Fibroblast of skin of back (primary cell): ENCODE results near the gene KPNA1.
"Not testable (repeated sequence)": the region's sequence is repeated elsewhere in the genome, so short reads cannot be mapped to it uniquely, and the experiment has no call there.

Experiments used
- DNase-seq: peaks from one replicate; pipeline ENCODE4 v3.0.0-alpha.2; 2013

KPNA1 gene

GRCh38 chr3:122469659-122470058 lies 45.1 kb downstream of the KPNA1 start:
- no peak for DNase-seq

DNA sequence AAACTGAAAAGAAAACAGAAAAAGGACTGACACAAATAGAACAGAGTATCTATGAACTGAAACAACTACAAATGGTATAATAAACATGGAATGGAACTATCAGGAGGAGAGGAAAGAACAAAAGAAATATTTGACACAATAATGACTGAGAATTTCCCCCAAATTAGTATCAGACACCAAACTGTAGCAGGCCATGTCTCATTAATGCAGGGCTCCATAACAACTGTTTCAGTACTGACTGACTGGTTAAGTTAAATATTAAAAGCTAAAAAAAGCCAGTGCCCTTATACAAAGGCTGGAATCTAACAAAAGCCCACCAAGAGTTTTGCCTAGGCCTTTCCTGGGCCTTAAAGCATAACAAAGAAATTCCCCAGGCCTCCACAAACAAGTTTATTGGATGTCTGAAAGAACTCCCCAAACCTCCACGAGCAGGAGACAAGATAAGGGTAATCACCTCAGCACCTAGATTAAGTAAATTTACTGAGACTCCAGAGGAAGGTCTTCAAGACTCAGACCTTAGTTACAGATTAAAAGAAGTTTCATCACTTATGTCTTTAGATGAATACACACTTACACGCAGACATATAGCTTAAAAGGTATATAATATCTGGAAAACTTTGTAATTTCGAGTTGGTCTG lies 45.7 kb downstream of the KPNA1 start:
- no peak for DNase-seq

- DNase-seq, result no peak
Observed at GRCh38 chr3:122466701-122467240, 48.0 kb downstream of the KPNA1 start.

- DNase-seq, result no peak
Observed at GRCh38 chr3:122464659-122465058, 50.1 kb downstream of the KPNA1 start.

- DNase-seq, result no peak
Observed at GRCh38 chr3:122462406-122462805, 52.3 kb downstream of the KPNA1 start.

GRCh38 chr3:122461806-122462205 lies 52.9 kb downstream of the KPNA1 start:
- DNase-seq, result no peak

DNA sequence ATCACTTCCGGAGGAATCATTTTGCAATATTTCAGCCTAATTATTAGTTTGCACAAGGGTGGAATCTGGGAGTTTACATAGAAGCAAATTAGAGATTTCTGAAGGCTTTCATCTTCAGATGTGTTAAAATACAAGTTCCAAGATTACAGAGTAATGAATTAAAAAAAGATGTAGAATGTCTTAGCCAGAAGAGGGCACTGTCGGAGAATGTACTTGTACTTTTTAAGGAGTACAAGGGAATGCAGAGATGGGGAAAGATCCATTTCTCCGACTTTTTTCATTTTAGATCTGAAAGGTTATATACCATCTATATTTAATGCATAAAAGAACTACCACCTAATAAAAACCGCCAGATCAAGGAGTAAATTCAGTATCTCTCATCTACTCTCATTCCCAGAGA lies 55.7 kb downstream of the KPNA1 start:
- peak; percentile 54 for DNase-seq

DNA sequence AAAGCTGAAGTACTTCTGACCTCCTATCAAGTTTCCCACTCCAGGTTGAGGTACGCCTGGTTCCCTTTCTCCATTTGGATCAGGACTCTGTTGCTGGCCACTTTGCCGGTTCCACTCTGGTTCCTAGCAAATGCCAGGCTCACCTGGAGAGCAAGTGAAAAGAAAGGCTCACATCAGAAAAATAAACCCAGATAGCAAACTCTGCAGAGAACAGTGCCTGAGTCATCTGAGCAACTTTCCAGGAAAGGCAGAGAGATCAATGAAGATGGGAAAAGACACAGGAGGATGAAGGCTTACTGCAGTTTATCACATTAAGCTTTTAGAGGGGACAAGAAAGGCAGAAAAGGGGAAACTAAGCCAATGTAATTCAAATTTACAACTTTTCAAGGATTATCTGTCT lies 57.0 kb downstream of the KPNA1 start:
- DNase-seq, result no peak

DNA sequence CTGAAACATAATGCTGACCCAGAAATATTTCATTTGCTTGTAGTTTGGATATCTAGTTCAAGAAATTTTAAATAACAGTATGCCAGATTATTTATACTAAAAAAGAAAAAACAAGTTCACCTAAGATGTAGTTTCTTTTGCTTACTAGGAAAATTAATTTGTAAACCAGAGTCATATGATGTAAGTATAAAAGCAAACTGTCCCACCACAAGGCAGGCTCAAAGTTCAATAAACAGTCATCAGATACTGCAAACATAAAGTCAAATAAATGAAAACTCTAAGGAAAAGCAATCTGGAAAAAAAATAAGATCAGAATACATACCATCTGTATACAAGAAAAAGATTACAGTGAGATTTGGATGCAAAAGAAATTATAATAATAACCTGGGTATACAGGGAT lies 58.7 kb downstream of the KPNA1 start:
- DNase-seq, result no peak

GRCh38 chr3:122451371-122451770 lies 63.4 kb downstream of the KPNA1 start:
- DNase-seq, result no peak

GRCh38 chr3:122448218-122448617 lies 66.5 kb downstream of the KPNA1 start:
- not testable (repeated sequence) for DNase-seq

DNA sequence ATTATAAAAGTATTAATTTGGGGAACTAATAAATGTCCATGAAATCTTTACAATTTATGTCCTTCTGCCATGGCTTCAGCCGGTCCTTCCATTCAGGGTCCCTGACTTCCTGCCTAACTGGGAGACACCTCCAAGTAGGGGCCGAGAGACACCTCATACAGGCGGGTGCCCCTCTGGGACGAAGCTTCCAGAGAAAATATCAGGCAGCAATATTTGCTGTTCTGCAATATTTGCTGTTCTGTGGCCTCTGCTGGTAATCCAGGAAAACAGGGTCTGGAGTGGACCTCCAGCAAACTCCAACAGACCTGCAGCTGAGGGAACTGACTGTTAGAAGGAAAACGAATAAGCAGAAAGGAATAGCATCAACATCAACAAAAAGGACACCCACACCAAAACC lies 70.2 kb downstream of the KPNA1 start:
- not testable (repeated sequence) for DNase-seq

GRCh38 chr3:122443762-122444490 lies 70.8 kb downstream of the KPNA1 start:
- not testable (repeated sequence) for DNase-seq

DNA sequence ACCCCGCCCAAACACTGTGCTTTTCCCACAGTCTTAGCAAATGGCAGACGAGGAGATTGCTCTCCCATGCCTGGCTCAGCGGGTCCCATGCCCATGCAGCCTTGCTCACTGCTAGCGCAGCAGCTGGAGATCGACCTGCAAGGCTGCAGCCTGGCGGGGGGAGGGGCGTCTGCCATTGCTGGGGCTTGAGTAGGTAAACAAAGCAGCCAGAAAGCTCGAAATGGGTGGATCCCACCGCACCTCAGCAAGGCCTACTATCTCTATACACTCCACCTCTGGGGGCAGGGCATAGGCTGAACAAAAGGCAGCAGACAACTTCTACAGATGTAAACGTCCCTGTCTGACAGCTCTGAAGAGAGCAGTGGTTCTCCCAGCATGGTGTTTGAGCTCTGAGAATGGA lies 71.6 kb downstream of the KPNA1 start:
- DNase-seq, result no peak

DNA sequence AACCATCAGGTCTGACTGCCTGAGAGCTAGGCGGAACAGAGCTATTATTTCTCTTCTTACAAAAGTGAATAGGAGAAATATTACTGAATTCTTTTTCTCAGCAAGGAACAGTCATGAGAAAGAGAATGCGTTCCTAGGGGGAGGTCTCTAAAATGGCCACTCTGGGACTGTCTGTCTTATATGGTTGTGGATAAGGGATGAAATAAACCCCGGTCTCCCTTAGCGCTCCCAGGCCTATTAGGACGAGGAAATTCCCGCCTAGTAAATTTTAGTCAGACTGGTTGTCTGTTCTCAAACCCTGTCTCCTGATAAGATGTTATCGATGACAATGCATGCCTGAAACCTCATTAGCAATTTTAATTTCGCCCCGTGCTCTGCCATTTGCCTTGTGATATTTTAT lies 78.8 kb downstream of the KPNA1 start:
- DNase-seq, result no peak

DNA sequence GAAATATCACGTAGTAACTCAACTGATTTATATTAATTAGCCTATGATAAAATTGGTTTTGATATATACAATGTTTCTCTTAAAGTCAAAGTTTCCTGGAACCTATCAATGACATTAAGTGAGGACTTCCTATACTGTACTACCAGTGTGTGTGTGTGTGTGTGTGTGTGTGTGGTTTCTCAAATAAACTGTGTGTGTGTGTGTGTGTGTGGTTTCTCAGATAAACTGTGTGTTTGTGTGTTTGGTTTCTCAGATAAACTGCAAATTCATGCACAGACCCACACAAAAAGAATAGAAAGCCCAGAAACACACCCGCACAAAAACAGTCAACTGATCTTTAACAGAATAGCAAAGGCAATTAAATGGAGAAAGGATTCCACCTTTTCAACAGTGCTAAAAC lies 84.4 kb downstream of the KPNA1 start:
- DNase-seq, result no peak

- peak; percentile 13 for DNase-seq
Observed at GRCh38 chr3:122427857-122428471, 86.8 kb downstream of the KPNA1 start.

- no peak for DNase-seq
Observed at GRCh38 chr3:122421836-122422235, 92.9 kb downstream of the KPNA1 start.

GRCh38 chr3:122421101-122421500 lies 93.6 kb downstream of the KPNA1 start:
- DNase-seq, result no peak

- DNase-seq, result no peak
Observed at GRCh38 chr3:122416966-122417365, 97.8 kb downstream of the KPNA1 start.

DNA sequence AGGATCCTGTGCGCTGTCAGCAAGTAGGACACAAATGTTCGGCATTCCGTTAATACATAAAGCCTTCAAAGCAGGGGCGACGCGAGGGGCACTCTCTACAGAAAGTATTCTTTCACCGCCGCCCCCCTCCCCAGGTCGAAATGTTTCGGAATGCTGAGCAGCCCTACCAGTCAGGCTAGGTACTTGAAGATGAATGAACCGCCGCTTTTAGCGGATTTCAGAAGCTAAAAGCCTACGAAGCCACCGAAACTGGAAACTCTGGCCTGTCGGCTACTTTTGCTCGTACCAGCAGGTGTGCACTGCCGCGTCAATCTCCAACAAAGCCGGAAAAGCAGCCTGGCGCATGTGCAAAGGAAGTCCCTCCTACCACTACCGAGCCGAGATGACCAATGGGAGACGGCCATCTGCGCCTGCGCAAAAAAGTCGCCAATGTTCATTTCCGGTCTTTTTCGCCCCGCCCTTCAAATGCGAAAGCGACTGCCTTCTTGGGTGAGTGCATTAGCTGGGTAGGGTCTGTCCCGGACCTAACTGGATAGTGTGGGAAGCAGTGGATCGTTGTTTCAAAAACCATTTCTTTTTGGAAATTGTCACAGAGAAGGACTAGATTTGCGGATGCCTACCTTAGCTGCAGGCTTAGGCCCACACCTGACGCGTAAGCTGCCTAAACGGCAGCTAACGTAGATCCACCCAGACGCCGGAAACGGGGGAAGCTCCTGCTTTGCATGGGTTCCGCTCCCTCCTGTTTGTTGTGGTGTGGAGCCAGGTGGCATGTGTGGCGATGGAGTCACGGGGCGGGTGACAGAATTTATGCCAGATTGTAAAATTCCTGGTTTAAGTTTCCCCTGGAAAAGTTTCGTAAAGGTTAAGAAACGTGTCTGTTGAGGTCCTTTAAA lies 98.7 kb downstream of the KPNA1 start, which contains the start of gene WDR5B:
Gene WDR5B (minus strand): TSS at position 301 of the 893 bp plus-strand sequence. CDS start 534 bp downstream, outside the sequence.
- DNase-seq, result peak; percentile 96

- peak; percentile 51 for DNase-seq
Observed at GRCh38 chr3:122415104-122415744, 99.5 kb downstream of the KPNA1 start.
